PFSK-1 (cell line): ENCODE data around the gene CHD3.
A peak's percentile ranks its signal among the peaks of the same experiment; 100 is the strongest.

Experiments
- FOXP2 ChIP-seq: optimal IDR thresholded peaks from 2 replicates; pipeline ENCODE3; 2011; ENCODE audit warnings: borderline replicate concordance, control low read depth, inconsistent platforms; ENCODE audit not compliant: insufficient read depth; ENCODE audit errors: extremely low read length, extremely low read depth
- POLR2AphosphoS5 ChIP-seq: IDR thresholded peaks from 2 replicates; pipeline ENCODE4 v1.6.1; 2012; ENCODE audit warnings: low read depth, mild to moderate bottlenecking, control low read depth, low read length, moderate library complexity
- TAF1 ChIP-seq: IDR thresholded peaks from 2 replicates; pipeline ENCODE4 v1.6.1; 2012; ENCODE audit warnings: low read length, control low read depth, borderline replicate concordance; ENCODE audit not compliant: insufficient read depth

DNA sequence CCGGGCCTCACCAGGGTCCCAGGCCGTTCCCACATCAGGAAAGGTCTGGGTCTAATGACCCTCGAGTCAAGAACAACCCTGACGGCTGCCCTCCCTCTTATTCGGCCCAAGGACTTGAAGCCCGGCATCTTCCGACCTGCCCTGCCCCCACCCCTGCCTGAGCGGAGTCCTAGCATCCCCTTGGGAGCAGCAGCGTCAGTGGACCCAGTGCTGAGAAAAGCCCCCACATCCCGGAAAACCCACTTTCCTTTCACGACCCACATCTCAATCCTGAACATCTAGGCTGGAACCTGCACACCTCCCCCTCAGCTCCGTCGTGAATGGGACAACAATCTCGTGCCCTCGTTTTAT is 33.0 kb upstream of the CHD3 start:
- TF ChIP-seq POLR2AphosphoS5 = no peak; the same call in 1 of the 2 replicates
- peak; percentile 35; the same call in 1 of the 2 replicates for TF ChIP-seq TAF1
- TF ChIP-seq FOXP2 = no peak
